IMR-90 (cell line): ENCODE data around the gene CST1. TPM values are rescaled to one million over a fixed set of nuclear protein-coding genes. Genes with fewer than 3 reads are reported as not detected.

Experiments used
- ATAC-seq: fragments of 200-7000 bp; cut with Tn5 transposase; 2 replicates; pipeline ENCODE4 v1.9.1; 2020; ENCODE audit warnings: low read depth, mild to moderate bottlenecking, moderate library complexity
- BruUV-seq: library from RNA; stranded (reverse); fragments of 400-500 nt; replicated peaks from 2 replicates; lab custom pipeline; 2021; lab: Mats Ljungman, UMichigan
- CTCF ChIA-PET: fragments of 300-600 bp; formaldehyde crosslinking; extraction: SDS; loops from one replicate; lab custom pipeline; 2021; ENCODE audit warnings: antibody characterized with exemption; lab: Yijun Ruan, JAX
- POLR2A ChIA-PET: fragments of 300-600 bp; sonication (Branson Sonifier 250); formaldehyde crosslinking; loops from one replicate; lab custom pipeline; 2022; ENCODE audit warnings: antibody characterized with exemption; ENCODE audit not compliant: unreplicated experiment; lab: Charles Lee
- DNase-seq: peaks from one replicate; pipeline ENCODE4 v3.0.0; 2013
- H2AFZ ChIP-seq: replicated peaks from 2 replicates; pipeline ENCODE3; 2013; ENCODE audit warnings: low read length, mild to moderate bottlenecking; ENCODE audit not compliant: poor library complexity
- H2AK5ac ChIP-seq: 2 replicates; pipeline ENCODE4 v1.6.1; 2013; ENCODE audit warnings: low read depth, low read length, inconsistent platforms
- H2AK9ac ChIP-seq: replicated peaks from 2 replicates; pipeline ENCODE3; 2013; ENCODE audit warnings: mild to moderate bottlenecking, low read depth, low read length, moderate library complexity; ENCODE audit not compliant: poor library complexity
- H2BK120ac ChIP-seq: 2 replicates; pipeline ENCODE4 v1.6.1; 2013; ENCODE audit warnings: low read depth, low read length, inconsistent platforms
- H2BK15ac ChIP-seq: 3 replicates; pipeline ENCODE4 v1.6.1; 2013; ENCODE audit warnings: low read depth, low read length, inconsistent platforms
- H2BK20ac ChIP-seq: 2 replicates; pipeline ENCODE4 v1.6.1; 2013; ENCODE audit warnings: low read depth, mild to moderate bottlenecking, inconsistent platforms, low read length, moderate library complexity
- H2BK5ac ChIP-seq: 2 replicates; pipeline ENCODE4 v1.6.1; 2013; ENCODE audit warnings: mild to moderate bottlenecking, low read depth, low read length, inconsistent platforms; ENCODE audit not compliant: poor library complexity, severe bottlenecking
- H3K14ac ChIP-seq: replicated peaks from 2 replicates; pipeline ENCODE4 v1.6.1; 2013; ENCODE audit warnings: low read depth, low read length, inconsistent platforms
- H3K18ac ChIP-seq: 2 replicates; pipeline ENCODE4 v1.6.1; 2013; ENCODE audit warnings: low read depth, low read length, control low read depth
- H3K23ac ChIP-seq: 2 replicates; pipeline ENCODE4 v1.6.1; 2013; ENCODE audit warnings: low read depth, low read length, inconsistent platforms
- H3K27ac ChIP-seq: 2 replicates; pipeline ENCODE4 v1.5.1; 2013; ENCODE audit warnings: mild to moderate bottlenecking, control low read depth, low read length; ENCODE audit not compliant: insufficient read depth
- H3K27me3 ChIP-seq: 2 replicates; pipeline ENCODE4 v1.6.1; 2013; ENCODE audit warnings: low read length; ENCODE audit not compliant: control insufficient read depth, insufficient read depth
- H3K36me3 ChIP-seq: 2 replicates; pipeline ENCODE4 v1.6.1; 2013; ENCODE audit warnings: low read length, mixed read lengths; ENCODE audit not compliant: control insufficient read depth, insufficient read depth
- H3K4ac ChIP-seq: 2 replicates; pipeline ENCODE4 v1.6.1; 2013; ENCODE audit warnings: low read depth, low read length, inconsistent platforms
- H3K4me1 ChIP-seq: 2 replicates; pipeline ENCODE4 v1.6.1; 2013; ENCODE audit warnings: low read length, mixed read lengths; ENCODE audit not compliant: control insufficient read depth, insufficient read depth
- H3K4me2 ChIP-seq: 2 replicates; pipeline ENCODE4 v1.6.1; 2013; ENCODE audit warnings: low read depth, mild to moderate bottlenecking, control low read depth, low read length, moderate library complexity
- H3K4me3 ChIP-seq: 2 replicates; pipeline ENCODE4 v1.5.1; 2013; ENCODE audit warnings: low read depth, mild to moderate bottlenecking, control low read depth, low read length, moderate library complexity; ENCODE audit not compliant: insufficient read depth
- H3K56ac ChIP-seq: 2 replicates; pipeline ENCODE4 v1.6.1; 2013; ENCODE audit warnings: low read length, inconsistent platforms; ENCODE audit not compliant: insufficient read depth; ENCODE audit errors: extremely low read depth
- H3K79me1 ChIP-seq, 2 experiments: 2 replicates each; pipeline ENCODE4 v1.6.1; 2013; ENCODE audit warnings: low read length in 2 of 2, inconsistent platforms in 1 of 2, low read depth in 1 of 2
- H3K9ac ChIP-seq: 2 replicates; pipeline ENCODE4 v1.6.1; 2013; ENCODE audit warnings: low read depth, low read length, control low read depth
- H3K9me1 ChIP-seq: 2 replicates; pipeline ENCODE4 v1.6.1; 2013; ENCODE audit warnings: low read length, inconsistent platforms; ENCODE audit not compliant: insufficient read depth
- H3K9me3 ChIP-seq: 2 replicates; pipeline ENCODE4 v1.6.1; 2013; ENCODE audit warnings: low read length; ENCODE audit not compliant: control insufficient read depth, insufficient read depth
- H4K20me1 ChIP-seq: 2 replicates; pipeline ENCODE4 v1.6.1; 2013; ENCODE audit warnings: low read length, inconsistent platforms; ENCODE audit not compliant: insufficient read depth
- H4K5ac ChIP-seq: 2 replicates; pipeline ENCODE4 v1.6.1; 2013; ENCODE audit warnings: mild to moderate bottlenecking, low read depth, low read length, control low read depth
- H4K8ac ChIP-seq, 2 experiments: 2 replicates each; pipeline ENCODE4 v1.6.1; 2013; ENCODE audit warnings: low read depth in 2 of 2, low read length in 2 of 2, control low read depth in 1 of 2, inconsistent platforms in 1 of 2
- H4K91ac ChIP-seq: 2 replicates; pipeline ENCODE4 v1.6.1; 2013; ENCODE audit warnings: low read depth, low read length, inconsistent platforms; ENCODE audit not compliant: insufficient read depth
- CHD1 ChIP-seq: IDR thresholded peaks from 2 replicates; pipeline ENCODE4 v1.6.1; 2012; ENCODE audit warnings: low read depth, low read length, improper control_type of control experiment
- FOS ChIP-seq: fragments of 150-350 bp; IDR thresholded peaks from 2 replicates; pipeline ENCODE4 v1.6.1; 2016; ENCODE audit warnings: low read depth, low read length
- MAFK ChIP-seq: IDR thresholded peaks from 2 replicates; pipeline ENCODE4 v1.6.1; 2012; ENCODE audit warnings: low read depth, low read length, improper control_type of control experiment
- MXI1 ChIP-seq: IDR thresholded peaks from 2 replicates; pipeline ENCODE4 v1.6.1; 2012; ENCODE audit warnings: low read depth, mild to moderate bottlenecking, low read length, moderate library complexity, borderline replicate concordance
- NFE2L2 ChIP-seq: fragments of 150-350 bp; IDR thresholded peaks from 2 replicates; pipeline ENCODE4 v1.6.1; 2016; ENCODE audit warnings: low read depth, mild to moderate bottlenecking, low read length
- POLR2A ChIP-seq: IDR thresholded peaks from 2 replicates; pipeline ENCODE4 v1.6.1; 2012; ENCODE audit warnings: mild to moderate bottlenecking, low read depth, low read length
- RFX5 ChIP-seq: IDR thresholded peaks from 2 replicates; pipeline ENCODE4 v1.8.0; 2012; ENCODE audit warnings: low read depth, mild to moderate bottlenecking, low read length, moderate library complexity
- WGBS, 2 experiments: methylation state at CpG; one replicate each; pipeline versions ENCODE4 v1.1.5 to v1.1.7; 2013; ENCODE audit warnings: missing lambda C conversion rate in 2 of 2; ENCODE audit not compliant: insufficient read length in 1 of 2; ENCODE audit errors: extremely low coverage in 2 of 2; 5-methylcytosine and 5-hydroxymethylcytosine counted together
- dilution Hi-C: fragments of 300-500 bp; cut with HindIII; formaldehyde crosslinking; loops from one replicate; pipeline ENCODE4 v1.14.3; 2018; ENCODE audit warnings: low sequenced_read_pairs; ENCODE audit not compliant: unreplicated experiment
- in situ Hi-C: fragments of 300-500 bp; cut with MboI; formaldehyde crosslinking; loops from 3 replicates; pipeline ENCODE4 v1.14.3; 2019; ENCODE audit warnings: low sequenced_read_pairs, inconsistent platforms, mixed read lengths
- intact Hi-C: fragments of 100-400 bp; cut with micrococcal nuclease; formaldehyde crosslinking; loops from 2 replicates; pipeline ENCODE4 v1.10.0; 2022
- polyA plus RNA-seq, 3 experiments: library from polyadenylated mRNA; depleted of rRNA; stranded (reverse); fragments of >200 nt; gene quantifications; 2 replicates each; pipeline ENCODE4 v1.2.3, GENCODE V29; 2012; ENCODE audit warnings: low replicate concordance in 1 of 3
- total RNA-seq: library from RNA; depleted of rRNA; stranded (reverse); fragments of >200 nt; gene quantifications from 2 replicates; pipeline ENCODE4 v1.2.3, GENCODE V29; 2012
- TF ChIP-seq, protein P1 (sequence below): conservative IDR thresholded peaks from 2 replicates; pipeline ENCODE4 v1.5.1; 2012; ENCODE audit warnings: mild to moderate bottlenecking, low read depth, low read length, improper control_type of control experiment
- TF ChIP-seq, protein P2 (sequence below): fragments of 150-350 bp; IDR thresholded peaks from 2 replicates; pipeline ENCODE4 v1.6.1; 2017; ENCODE audit warnings: mild to moderate bottlenecking, antibody characterized with exemption, low read length, low read depth

The CST1 gene
- total and polyA plus RNA-seq, 2 of the 4 experiments (the other 2 are of a cell fraction), result not detected

DNA sequence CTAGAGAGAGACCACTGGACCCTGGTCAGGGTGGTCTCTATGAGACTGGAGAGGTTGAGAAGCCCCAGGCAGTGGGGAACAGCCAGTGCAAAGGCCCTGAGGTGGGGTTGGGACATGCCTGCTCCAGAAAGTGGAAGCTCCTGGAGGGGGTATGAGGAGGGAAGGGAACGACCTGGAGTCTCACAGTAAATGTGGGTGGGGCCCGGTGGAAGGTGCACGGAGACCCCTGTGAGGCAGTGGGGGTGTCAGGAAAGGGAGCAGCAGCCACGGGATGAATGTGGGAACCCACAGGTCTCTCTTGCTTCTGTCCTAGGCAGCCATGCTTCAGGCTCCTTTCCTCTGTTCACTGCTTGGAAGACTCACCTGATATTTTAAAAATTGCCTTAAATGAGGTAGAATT is 1.3 kb upstream of the CST1 start:
- Histone ChIP-seq H2AK9ac (no peak overlapping the region), H2AK5ac (no peak overlapping the region), H2AFZ (no peak overlapping the region), H3K56ac (no peak overlapping the region), H3K4me3 (no peak overlapping the region), H3K36me3 (no peaks in the 10 kb centered on the region), H3K9ac (no peak overlapping the region), H3K79me1 (no peaks in the 10 kb centered on the region), H4K5ac (no peak overlapping the region), H3K18ac (no peak overlapping the region), H4K8ac (no peak overlapping the region), H4K20me1 (no peaks in the 10 kb centered on the region), H4K91ac (no peak overlapping the region), H2BK15ac (no peak overlapping the region), H3K9me1 (0 out of 2 replicates have a peak, but pooled peaks cover 9% of the 10 kb centered on the region), H3K27ac (no peak overlapping the region), H2BK5ac (no peak overlapping the region), H2BK20ac (no peak overlapping the region), H3K14ac (no peak overlapping the region), H3K4me2 (no peak overlapping the region), H2BK120ac (no peak overlapping the region), H3K4me1 (peaks cover 5% of the 10 kb centered on the region), H3K23ac (no peak overlapping the region), H3K4ac (no peak overlapping the region), H3K27me3 (peaks cover 7% of the 10 kb centered on the region; the same call in 1 of the 2 replicates), H3K9me3 (no peaks in the 10 kb centered on the region)
- CTCF ChIA-PET, result no interaction called here
- in situ Hi-C loops (no loop called here), intact Hi-C loops (no loop called here), dilution Hi-C loops (no loop called here)
- POLR2A ChIA-PET, result no interaction called here
- ATAC-seq (no peak), DNase-seq (no peak)
- no CpG with 5 or more reads among the region's 4 CpGs for WGBS, 2 experiments
- no TSS peak for BruUV-seq
- TF ChIP-seq CHD1 (no peak), RFX5 (no peak), NFE2L2 (no peak), FOS (no peak), POLR2A (no peak), MXI1 (no peak), MAFK (no peak)
- TF ChIP-seq, protein P1, sequence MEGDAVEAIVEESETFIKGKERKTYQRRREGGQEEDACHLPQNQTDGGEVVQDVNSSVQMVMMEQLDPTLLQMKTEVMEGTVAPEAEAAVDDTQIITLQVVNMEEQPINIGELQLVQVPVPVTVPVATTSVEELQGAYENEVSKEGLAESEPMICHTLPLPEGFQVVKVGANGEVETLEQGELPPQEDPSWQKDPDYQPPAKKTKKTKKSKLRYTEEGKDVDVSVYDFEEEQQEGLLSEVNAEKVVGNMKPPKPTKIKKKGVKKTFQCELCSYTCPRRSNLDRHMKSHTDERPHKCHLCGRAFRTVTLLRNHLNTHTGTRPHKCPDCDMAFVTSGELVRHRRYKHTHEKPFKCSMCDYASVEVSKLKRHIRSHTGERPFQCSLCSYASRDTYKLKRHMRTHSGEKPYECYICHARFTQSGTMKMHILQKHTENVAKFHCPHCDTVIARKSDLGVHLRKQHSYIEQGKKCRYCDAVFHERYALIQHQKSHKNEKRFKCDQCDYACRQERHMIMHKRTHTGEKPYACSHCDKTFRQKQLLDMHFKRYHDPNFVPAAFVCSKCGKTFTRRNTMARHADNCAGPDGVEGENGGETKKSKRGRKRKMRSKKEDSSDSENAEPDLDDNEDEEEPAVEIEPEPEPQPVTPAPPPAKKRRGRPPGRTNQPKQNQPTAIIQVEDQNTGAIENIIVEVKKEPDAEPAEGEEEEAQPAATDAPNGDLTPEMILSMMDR, result no peak
- TF ChIP-seq, protein P2, sequence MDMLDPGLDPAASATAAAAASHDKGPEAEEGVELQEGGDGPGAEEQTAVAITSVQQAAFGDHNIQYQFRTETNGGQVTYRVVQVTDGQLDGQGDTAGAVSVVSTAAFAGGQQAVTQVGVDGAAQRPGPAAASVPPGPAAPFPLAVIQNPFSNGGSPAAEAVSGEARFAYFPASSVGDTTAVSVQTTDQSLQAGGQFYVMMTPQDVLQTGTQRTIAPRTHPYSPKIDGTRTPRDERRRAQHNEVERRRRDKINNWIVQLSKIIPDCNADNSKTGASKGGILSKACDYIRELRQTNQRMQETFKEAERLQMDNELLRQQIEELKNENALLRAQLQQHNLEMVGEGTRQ, result no peak
